GM19395 (cell line): ENCODE data around the gene MAPRE2.

ENCODE experiments used
- ATAC-seq: cut with Tn5 transposase; IDR thresholded peaks from one replicate; pipeline ENCODE4 v1.9.1; 2021; ENCODE audit warnings: mild to moderate bottlenecking, moderate library complexity; ENCODE audit not compliant: unreplicated experiment

Gene MAPRE2

DNA sequence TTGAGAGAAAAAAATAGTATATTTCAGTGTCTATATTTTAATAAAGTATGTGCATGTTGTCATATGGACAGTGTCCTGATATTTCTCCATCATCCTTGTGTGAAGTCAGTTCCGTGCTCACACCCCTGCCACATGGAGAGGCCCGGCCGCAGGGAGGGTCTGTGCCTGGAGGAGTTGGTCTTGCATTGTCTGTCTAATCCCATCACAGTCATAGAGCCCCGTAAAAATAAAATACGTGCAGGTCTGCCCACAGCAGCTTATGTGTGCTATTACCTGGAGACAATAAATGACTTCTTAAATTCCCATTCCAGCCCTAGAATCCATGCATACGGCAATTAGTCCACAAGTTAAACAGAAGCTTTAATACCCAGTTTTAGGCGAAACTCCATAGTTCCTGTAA, 20.1 kb downstream of the MAPRE2 start:
- ATAC-seq, result no peak

- ATAC-seq, result no peak
These were observed 20.6 kb downstream of the MAPRE2 start for GRCh38 chr18:35061804-35062203.

DNA sequence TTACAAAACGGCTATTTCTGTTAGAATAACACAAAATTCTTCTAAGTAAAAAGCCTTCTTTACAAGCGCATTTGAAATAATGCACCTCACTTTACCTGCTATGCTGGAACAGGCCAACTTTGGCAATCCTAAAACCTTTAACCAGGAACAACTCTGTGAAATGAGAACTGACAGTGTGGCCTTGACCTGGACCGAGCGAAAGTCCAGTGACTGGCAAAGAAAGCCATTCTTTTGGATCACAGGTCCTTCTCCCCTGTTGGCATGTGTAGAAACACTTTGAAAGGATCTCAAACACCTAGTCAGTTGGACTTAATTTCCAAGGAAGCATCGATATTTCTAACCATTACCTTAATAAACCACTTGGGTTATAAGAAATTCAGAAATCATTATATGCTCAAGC, 21.2 kb downstream of the MAPRE2 start:
- no peak for ATAC-seq

DNA sequence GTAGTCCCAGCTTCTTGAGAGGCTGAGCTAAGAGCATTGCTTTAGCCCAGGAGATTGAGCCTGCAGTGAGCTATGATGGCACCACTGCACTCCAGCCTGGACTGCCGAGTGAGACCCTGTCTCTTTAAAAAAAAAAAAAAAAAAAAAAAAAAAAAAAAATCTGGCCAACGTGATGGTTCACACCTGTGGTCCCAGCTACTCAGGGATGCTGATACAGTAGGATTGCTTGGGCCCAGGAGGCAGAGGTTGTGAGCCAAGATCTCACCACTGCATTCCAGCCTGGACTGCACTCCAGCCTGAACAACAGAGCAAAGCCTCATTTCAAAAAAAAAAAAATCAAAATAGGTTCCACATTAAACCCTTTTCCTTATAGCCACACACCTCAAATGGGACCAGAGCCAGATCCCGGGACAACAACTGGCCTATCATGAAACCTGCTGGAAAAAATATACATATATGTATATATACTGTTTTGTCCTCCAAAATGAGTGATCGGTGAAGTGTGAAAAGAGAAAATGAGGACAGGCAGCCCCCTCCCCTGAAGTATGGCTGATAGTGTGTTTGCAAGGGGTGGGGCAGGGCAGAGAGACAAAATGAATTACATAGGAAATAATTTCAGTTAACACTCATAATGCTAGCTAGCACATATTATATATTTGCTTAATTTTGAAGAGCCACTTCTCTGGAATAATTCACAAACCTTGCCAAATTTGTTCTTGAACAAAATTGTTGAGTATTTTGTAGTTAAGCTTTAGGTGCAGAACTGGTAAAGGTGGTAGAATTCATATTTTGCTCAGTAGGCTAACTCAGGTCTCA, 22.9 kb downstream of the MAPRE2 start:
- no peak for ATAC-seq

DNA sequence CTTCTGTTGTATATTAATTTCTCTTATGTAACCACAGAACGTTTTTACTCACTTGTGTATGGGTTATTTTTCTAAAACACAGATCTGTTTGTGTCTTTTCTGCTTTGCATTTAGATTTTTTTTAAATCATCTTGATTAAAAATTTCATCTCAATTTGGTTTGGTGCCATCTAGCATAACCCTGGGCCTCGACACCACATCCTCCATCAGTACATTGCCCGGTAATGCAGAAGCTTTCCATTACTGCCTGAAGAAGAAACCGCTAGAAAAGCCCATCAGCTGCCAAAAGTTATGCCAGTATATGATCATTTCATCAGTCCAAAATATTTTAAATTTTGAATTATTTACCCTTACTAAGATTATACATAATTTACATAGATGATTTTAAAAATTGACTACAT, 26.2 kb downstream of the MAPRE2 start:
- ATAC-seq, result no peak

DNA sequence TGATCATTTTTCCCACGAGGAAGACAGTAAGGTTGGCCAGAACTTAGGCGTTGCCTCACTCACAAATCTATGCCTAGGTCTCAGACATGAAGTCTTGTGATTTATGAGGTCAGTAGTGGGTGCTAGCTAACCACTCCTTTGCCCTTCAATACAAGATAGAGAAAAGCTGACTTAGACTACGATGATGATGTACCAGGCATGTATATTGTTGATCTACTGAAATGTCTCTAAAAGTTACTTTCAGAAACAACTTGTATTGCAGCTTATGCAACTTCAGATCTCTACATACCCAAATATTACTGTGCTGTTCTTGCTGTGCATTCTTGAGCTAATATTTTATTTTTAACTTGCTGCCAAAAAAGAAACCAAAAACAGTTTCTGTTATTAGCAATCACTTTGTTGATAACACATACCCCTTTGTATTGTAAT, 30.6 kb downstream of the MAPRE2 start:
- ATAC-seq, result peak; percentile 79

GRCh38 chr18:35072616-35073015, 31.4 kb downstream of the MAPRE2 start:
- no peak for ATAC-seq

- ATAC-seq, result no peak
These were observed 32.2 kb downstream of the MAPRE2 start for GRCh38 chr18:35073186-35074105.

GRCh38 chr18:35074581-35074980, 33.4 kb downstream of the MAPRE2 start:
- no peak for ATAC-seq

- ATAC-seq, result no peak
These were observed 33.9 kb downstream of the MAPRE2 start for GRCh38 chr18:35075132-35075531.

GRCh38 chr18:35076135-35076924, 35.1 kb downstream of the MAPRE2 start:
- ATAC-seq, result no peak

DNA sequence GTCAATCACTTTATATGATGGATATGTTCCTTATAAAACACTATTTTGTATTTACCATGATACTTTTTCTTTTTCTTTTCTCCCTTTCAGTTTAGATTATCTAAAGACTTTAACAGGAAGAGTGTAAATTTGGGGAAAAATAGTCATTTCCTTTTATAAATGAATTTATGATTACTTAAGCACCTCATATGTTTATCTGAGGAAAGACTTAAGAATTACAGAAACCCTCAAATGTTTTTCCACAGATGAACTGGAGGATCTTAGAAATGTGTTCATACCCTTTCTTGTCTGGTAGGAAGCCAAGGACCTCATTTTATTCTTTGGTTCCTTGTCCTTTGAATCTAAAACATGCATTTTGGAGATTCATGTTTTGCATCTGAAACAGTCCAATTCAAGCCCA, 36.7 kb downstream of the MAPRE2 start:
- no peak for ATAC-seq

DNA sequence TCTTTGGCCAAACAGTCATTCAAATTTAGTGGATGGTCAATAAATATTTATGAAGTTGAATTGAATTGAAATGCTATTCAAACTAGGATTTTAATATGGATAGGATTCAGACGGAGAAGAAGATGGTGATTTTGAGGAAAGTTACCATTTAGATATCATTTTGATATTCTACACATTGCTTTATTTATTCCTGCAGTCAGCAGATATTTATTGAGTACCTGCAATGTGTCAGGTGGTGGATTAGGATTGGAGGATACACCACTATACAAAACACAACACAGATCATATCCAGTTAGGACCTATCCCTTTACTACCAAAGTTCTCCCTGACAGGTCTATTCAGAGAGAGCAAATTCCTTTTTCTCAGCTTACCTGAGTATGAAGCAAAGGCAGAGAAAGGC, 38.8 kb downstream of the MAPRE2 start:
- no peak for ATAC-seq

DNA sequence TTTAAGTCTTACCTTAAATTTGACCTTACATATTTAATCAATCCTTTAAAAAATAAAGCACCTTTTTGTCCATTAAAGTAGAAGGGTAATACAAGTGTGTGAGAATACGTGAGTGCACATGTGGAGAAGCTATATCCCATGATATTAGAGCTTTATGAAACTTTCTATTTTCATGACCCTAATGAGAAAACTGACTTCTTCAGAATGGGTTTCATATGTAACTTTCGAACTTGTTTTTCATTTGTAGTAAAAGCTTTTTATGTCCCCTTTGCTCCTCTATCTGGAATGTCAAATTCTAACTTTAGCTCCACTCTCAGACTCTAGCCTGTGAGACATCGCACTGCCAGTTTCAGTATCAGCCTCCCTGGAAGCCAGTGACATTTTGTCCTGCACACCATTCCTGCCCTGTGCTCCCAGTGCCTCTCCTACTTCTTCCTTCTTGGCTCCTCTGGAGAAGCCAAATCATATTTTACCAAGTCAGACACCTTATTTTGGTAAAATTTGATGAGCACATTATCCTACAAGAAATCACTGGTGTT, 42.0 kb downstream of the MAPRE2 start:
- ATAC-seq, result no peak

- no peak for ATAC-seq
These were observed 43.6 kb downstream of the MAPRE2 start for GRCh38 chr18:35084494-35085449.

DNA sequence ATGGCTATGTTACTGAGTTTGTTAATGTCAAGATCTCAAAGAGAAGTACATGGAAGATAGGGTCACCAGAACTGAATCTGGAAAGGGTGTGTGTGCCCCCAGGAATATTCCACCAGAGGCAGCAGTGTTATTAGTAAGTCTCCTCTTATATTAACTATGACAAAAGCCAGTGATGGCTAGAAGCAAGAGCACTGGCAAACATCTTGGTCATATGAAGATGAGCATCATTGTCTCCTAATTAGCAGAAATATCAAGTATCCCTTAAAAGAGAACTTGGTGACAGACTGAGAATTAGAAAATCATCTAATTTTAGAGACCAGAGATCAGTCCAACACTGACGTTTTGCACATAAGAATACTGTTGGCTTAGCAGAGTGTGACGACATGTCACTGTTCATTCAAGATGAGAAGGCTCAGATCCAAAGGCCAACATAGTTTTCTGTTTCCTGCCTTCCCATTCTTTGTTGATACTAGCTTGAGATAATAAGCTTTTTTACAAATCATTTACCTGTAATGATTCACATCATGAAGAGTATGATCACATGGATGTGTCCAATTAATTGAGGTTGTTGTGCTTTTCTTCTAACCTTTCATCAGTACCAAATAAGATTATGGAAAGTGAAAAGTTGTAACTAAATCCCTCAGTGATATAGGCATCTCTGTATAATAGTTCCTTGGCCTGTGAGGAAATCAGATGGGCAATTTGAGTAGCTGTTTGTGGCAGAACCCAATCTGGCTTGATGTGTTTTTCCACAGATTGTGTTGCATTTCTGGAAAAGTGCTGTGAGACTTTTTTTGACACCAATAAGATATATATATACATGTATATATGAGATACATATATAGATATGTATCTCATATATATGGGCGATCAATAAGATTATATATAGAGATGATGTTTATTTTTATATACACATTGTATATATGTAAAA, 44.5 kb downstream of the MAPRE2 start:
- ATAC-seq, result no peak

DNA sequence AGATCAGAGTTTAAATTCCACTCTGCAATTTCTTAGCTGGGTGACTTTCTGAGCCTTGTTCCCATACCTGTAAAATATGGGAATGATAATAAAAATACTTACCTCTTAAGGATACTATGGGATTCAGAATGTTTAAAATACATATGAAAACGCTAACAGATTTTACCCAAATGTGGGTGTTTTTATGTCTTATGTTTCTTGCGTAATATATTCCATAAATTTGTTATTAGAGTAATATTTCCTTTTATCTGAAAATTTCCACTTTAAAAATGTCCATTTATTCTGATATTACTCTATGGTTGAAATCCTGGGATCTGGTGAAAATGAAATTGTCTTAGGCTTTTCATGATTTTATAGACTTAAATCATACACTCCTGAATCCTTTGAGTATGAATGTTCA, 45.5 kb downstream of the MAPRE2 start:
- ATAC-seq, result no peak

- no peak for ATAC-seq
These were observed 46.5 kb downstream of the MAPRE2 start for GRCh38 chr18:35087726-35088125.

GRCh38 chr18:35088921-35089320, 47.7 kb downstream of the MAPRE2 start:
- no peak for ATAC-seq
